ENCODE measurements around the gene ADAMTS8. TPM values are rescaled to one million over a fixed set of nuclear protein-coding genes. Genes with fewer than 3 reads are reported as not detected.

The ADAMTS8 gene
- total and polyA plus RNA-seq, 9 of the 15 experiments (the other 6 are each of a cell fraction or from before 2014, with no cell fraction given), result not detected

- TF ChIP-seq TEAD4 (IDR thresholded peaks at IDR 0.05; ENCODE audit: low read length), result no peak
- no peak for TF ChIP-seq TEAD4 (CRISPR knock-in tag; IDR thresholded peaks at IDR 0.05; ENCODE audit: borderline replicate concordance)
These were observed 23.0 kb upstream of the ADAMTS8 start (continued) for GRCh38 chr11:130451231-130452019.

- ATAC-seq (peak; percentile 76), DNase-seq (ENCODE audit: extremely low read depth in 1 of 4, low spot score in 3 of 4) (peak in 3 of 4 experiments; percentile 5 to 42 (median 36)), FAIRE-seq (no peak)
- Histone ChIP-seq H3K27ac (ENCODE audit: extremely low read depth, low read depth, low read length) (no peak overlapping the region), H3K9me3 (replicated peaks; ENCODE audit: control insufficient read depth, insufficient read depth, low read depth, low read length) (no peaks in the 10 kb centered on the region), H3K9me1 (ENCODE audit: control insufficient read depth, insufficient read depth, low read length) (no peaks in the 10 kb centered on the region), H3K4me1 (replicated peaks in 1 of 2; ENCODE audit: control insufficient read depth in 2 of 2, insufficient read depth in 2 of 2, low read length in 2 of 2) (peaks cover 0 to 7% of the 10 kb centered on the region in 2 experiments; a peak in 1 of 5 replicates), H3K4me3 (no peak overlapping the region), H3K9ac (ENCODE audit: insufficient read depth in 1 of 2, low read depth in 2 of 2, low read length in 2 of 2) (no peak overlapping the region), H2AFZ (ENCODE audit: low read depth, low read length) (no peak overlapping the region), H3K27me3 (ENCODE audit: control insufficient read depth in 2 of 2, insufficient read depth in 2 of 2, low read length in 2 of 2) (peaks cover 0 to 32% of the 10 kb centered on the region in 2 experiments; a peak in 2 of 5 replicates), H3K4me2 (ENCODE audit: insufficient read depth, low read length) (no peak overlapping the region), H3K79me2 (ENCODE audit: control insufficient read depth, insufficient read depth, low read length) (no peaks in the 10 kb centered on the region), H4K20me1 (replicated peaks; ENCODE audit: control insufficient read depth, insufficient read depth, low read length) (no peaks in the 10 kb centered on the region), H3K36me3 (ENCODE audit: control insufficient read depth, insufficient read depth, low read length) (no peaks in the 10 kb centered on the region)
- no TSS peak for BruUV-seq (replicated peaks)
- TF ChIP-seq NFIC (IDR thresholded peaks at IDR 0.05), result no peak
- TF ChIP-seq HCFC1 (IDR thresholded peaks at IDR 0.05; ENCODE audit: low read depth, low read length), result no peak
- TF ChIP-seq NFYB (IDR thresholded peaks at IDR 0.05; ENCODE audit: extremely low read depth, insufficient read length), result peak; percentile 24
- peak; percentile 14 to 36 (median 29); a peak in 2 of 6 replicates for TF ChIP-seq CTCF (IDR thresholded peaks at IDR 0.05 in 2 of 3, conservative IDR thresholded peaks at IDR 0.05 in 1 of 3; ENCODE audit: insufficient read depth in 2 of 3, low read depth in 1 of 3, low read length in 3 of 3)
- ChIA-PET CTCF (ENCODE audit: low intra/inter-chr PET ratio) (interaction anchor here (1.2 kb wide), 1 partner anchor 412 kb away, joined by 4 read pairs; no protein-coding TSS in a partner anchor), POLR2A (interaction anchor here (0.8 kb wide), 1 partner anchor 12 kb away, joined by 3 read pairs; no protein-coding TSS in a partner anchor)
- WGBS (ENCODE audit: insufficient coverage, low coverage, missing lambda C conversion rate), result 12% methylated on average over 27 of the region's 34 CpGs
- in situ Hi-C loops (cut with MboI), result no loop called here
- intact Hi-C loops (cut with micrococcal nuclease), result no loop called here
These were observed 21.8 kb upstream of the ADAMTS8 start for GRCh38 chr11:130449996-130450769.
